HG03520 (cell line): ENCODE measurements around the gene SLC8A3.

Experiments used
- ATAC-seq: cut with Tn5 transposase; IDR thresholded peaks from one replicate; pipeline ENCODE4 v1.9.1; 2021; ENCODE audit warnings: mild to moderate bottlenecking, moderate library complexity; ENCODE audit not compliant: unreplicated experiment

The SLC8A3 gene

DNA sequence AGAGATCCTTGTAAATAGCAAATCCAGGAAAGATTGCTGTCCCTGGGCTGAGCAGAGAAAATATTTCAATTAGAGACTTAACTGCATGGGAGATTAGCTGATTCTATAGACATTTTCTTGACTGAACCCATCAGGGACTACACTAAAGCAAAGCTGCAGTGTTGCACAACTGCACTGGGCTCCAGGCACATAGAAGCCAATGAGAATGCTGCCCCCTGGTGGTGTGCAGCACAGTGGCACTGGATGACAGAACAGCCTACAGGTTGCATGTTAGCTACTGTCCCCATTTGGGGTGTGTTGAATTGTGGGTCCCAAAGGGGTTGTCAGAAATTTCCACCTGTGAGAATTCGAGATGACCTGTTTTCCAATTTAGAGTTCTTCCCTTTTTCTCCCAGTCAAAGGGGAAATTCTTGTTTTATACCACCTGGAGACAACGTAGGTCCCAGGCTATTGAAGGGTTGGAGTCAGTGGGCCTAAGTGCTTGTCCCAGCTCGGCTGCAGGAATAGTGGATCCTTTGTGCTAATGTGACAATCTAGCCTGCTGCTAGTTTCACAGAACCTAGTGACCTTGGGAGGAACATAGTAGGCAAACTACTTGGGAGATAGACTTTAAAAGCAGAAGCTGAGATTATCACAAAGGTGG lies 114.7 kb downstream of the SLC8A3 start:
- ATAC-seq, result no peak

- no peak for ATAC-seq
Observed at GRCh38 chr14:70069186-70069585, 119.6 kb downstream of the SLC8A3 start.

- no peak for ATAC-seq
Observed at GRCh38 chr14:70067810-70068209, 120.9 kb downstream of the SLC8A3 start.

DNA sequence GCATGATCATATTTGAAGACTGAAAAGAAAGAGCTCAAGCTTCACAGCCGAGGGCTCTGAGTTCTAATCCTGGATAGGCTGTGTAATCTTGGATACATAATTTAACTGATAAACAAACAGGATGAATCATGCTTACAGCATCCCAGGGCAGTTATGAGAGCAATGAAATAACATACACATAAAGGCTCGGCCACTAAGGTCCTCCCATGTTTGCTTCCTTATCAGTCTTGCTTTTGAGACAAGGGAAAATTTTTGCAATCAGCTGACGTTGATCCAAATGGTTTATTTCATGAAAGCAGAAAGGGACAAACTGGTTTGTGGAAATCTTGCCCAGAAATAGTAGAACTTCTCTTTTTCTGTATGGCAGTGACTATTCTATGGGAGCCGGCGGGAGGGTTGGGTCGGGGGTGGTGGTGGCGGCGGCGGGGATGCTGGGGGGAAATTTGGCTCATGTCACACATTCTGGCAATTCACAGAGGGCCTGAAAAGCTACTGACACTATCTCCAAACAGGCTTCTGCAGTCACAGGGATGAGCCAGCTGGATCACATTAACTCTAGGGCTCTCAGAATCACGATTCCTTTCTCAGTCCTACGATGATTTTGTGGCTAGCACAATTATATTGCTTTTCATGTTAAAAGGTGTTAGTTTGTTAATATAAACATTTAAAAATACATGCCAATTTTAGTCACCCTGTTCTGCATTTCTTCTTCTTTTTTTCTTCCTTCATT lies 124.5 kb downstream of the SLC8A3 start:
- ATAC-seq, result no peak

DNA sequence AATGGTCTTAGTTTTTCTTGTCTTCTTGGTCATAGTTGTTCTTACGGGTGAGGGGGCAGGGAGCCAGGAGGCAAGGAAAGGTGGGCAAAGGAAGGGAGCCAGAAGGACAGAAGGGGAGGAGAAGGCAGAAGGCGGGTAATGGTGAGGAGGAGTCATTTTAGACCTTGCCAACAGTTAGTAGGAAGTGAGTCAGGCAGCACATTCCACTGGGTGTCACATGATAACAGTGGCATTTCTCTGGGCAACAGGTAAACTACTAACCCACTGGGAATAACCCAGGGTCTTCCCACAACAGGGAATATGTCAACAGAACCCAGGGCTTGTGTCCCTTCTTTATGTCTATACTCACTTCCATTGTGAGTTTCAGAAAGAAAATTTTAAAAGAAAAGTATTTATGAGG lies 127.6 kb downstream of the SLC8A3 start:
- ATAC-seq, result no peak

GRCh38 chr14:70059545-70059944 lies 129.2 kb downstream of the SLC8A3 start:
- no peak for ATAC-seq

GRCh38 chr14:70057519-70058136 lies 131.1 kb downstream of the SLC8A3 start:
- no peak for ATAC-seq

GRCh38 chr14:70052990-70053389 lies 135.8 kb downstream of the SLC8A3 start:
- no peak for ATAC-seq

GRCh38 chr14:70050136-70050535 lies 138.6 kb downstream of the SLC8A3 start:
- ATAC-seq, result no peak

- ATAC-seq, result no peak
Observed at GRCh38 chr14:70049605-70050004, 139.1 kb downstream of the SLC8A3 start.

DNA sequence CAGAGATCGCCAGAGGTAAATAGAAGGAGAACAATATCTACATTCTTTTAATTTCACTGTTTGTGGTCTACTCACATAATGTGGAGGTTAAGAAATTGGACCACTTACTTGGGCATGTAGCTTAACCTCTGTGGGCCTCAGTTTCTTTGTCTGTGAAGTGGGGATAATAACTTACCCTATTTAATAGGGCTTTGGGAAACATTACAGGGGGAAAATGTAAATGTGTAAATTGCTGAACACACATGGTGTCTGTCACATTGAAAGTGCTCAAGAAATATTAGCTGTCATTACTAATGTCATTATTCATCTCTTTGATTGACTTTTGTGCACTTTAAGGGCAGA lies 140.5 kb downstream of the SLC8A3 start:
- no peak for ATAC-seq

DNA sequence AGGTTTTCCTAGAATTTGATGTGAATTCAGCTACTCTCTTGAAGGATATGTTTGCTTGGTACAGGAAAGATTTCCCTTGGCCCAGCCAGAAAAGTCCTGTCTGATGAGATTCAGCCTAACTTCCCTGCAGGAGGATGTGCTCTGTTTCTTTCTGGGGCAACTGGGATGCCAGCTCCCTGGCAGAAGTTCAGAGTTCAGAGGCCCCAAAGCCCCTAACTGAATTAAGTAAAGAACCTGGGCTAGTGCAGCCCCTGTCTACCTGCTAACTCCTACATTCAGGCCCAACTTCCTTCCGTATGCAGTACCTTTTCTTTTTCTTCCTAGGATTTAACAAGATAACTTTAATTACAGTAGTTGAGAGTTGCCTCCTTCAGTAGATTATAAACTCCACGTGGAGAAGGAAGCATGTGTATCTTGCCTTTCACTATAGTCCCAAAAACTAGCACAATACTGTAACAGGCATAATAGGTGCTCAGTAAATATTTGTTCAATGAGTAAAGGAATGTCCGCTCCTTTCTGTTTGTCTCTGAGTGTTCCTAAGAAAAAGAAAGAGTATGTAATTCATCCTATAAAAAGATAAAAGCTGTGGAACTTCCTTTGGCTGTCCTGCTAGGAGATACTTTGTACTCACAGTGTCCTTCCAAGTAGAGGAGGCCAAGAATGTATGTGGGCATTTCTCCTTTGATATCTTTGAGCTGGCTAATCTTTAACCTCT lies 141.0 kb downstream of the SLC8A3 start:
- no peak for ATAC-seq

DNA sequence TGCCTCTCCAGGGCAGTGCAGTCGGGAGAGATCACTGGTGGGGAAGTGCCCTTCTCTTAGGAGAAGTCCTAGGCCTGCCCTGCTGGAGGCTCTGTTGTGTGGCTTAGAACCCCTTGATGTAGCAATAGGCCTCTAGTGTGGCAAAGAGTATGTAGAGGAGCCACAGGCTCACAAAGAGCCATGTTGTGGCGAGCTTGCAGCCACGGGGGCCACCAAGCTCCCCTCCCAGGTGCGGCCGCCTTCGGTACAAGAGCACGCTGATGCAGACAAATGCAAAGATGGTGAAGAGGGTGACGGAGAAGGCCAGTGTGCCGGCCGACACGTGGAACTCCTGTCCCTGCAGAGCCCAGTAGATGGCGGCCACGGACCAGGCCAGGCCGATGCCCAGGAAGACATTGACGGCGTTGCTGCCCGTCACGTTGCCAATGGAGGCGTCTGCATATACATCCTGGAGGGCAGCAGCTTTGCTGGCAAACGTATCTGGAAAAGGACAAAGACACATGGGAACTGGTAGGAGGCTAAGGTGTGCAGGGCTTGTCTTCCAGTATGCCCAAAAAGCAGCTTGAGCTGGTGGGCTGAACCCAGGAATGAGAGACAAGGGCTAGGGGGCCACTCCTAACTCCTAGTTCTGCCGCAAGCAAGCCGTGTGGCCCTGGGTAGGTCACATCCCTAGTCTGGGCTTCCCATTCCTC lies 142.8 kb downstream of the SLC8A3 start:
- ATAC-seq, result no peak

DNA sequence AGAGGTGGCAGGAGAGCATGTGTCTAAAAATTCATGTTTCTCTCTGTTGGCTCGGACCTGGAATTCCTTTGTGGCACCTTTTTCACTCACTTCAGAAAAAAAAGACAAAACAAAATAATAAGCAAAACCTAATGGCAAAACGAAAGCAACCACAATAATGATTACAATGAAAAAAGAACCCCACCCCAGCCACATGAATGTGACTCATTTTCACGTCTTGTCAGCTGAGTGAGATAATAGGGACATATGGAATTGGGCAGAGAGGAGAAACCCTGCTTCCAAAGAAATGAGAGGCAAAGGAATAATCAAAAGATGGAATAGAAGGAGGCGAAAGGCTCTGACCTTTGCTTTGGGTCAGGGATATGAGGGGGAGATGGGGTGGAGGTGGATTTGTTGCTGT lies 143.4 kb downstream of the SLC8A3 start:
- ATAC-seq, result no peak

- ATAC-seq, result no peak
Observed at GRCh38 chr14:70043001-70043400, 145.8 kb downstream of the SLC8A3 start.

- ATAC-seq, result no peak
Observed at GRCh38 chr14:70036665-70037064, 152.1 kb downstream of the SLC8A3 start.

GRCh38 chr14:70034257-70034656 lies 154.5 kb downstream of the SLC8A3 start:
- no peak for ATAC-seq

DNA sequence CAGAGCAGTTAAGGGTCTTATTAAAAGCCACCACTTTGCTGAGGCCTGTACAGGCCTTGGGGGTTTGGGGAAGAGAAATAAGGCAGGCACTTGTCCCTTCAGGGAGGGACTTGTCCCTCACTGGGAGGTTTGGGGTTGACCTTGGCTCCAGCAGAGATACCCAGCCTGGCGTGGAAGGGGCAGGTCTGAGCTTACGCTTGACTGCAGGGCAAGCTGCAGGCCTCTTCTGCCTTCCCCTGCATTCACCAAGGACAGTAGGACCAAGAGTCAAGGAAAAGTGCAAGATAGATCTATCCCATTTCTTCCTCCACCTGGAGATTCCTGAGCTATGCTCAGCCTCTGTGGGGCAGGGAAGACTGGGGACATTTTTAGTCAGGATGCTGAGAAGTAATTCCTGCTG lies 155.2 kb downstream of the SLC8A3 start:
- no peak for ATAC-seq

DNA sequence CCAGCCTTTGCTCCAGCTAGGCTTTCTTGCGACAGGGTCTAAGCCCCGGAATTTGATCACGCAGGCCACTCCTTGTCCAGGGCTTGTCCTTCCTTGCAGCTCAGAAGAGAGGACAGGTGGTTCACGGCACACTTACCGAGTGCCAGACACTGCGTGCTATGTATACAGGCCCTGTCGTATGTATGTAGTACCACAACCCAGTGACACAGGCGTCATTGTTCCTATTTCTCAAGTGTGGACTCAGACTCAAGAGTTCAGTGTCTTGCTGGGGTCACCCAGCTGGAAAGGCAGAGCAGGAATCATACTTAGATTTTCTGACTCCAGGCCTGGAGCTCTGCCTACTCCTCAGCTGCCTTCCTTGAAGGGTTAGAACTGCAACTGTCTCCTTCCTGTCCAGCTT lies 155.6 kb downstream of the SLC8A3 start:
- ATAC-seq, result no peak

DNA sequence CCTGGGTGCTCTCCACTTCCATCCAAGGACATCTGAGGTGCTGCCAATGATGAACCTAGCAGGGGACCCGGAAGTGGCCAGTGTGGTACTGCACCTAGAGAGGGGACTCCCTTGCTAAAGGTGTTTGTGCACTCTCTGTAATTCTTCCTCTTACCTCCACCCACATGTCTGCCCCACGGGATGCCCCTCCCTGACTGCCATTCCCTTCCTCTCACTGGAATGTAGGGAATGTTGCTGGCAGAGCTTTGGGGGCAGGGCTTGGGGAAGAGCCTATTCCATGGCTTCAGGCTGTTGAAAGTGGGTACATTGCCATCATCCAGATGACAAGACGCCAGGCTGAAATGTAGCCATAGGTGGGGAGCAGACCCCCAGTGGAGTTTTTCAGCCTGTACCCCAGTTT lies 156.3 kb downstream of the SLC8A3 start:
- no peak for ATAC-seq

GRCh38 chr14:70032016-70032415 lies 156.7 kb downstream of the SLC8A3 start:
- ATAC-seq, result no peak
